ENCODE measurements around the gene GJB5. TPM values are rescaled to one million over a fixed set of nuclear protein-coding genes. Genes with fewer than 3 reads are reported as not detected.
A peak's percentile ranks its signal among the peaks of the same experiment; 100 is the strongest.

Gene GJB5
- total and polyA plus RNA-seq, 2 donors (not counting 1 experiment from before 2014, with no cell fraction given), result not detected

- WGBS (ENCODE audit: insufficient coverage), result 84% methylated on average over 40 of the region's 40 CpGs
- H3K79me2 ChIP-seq (ENCODE audit: control insufficient read depth, insufficient read depth, low read length), result no peaks in the 10 kb centered on the region
- ATAC-seq (ENCODE audit: low read depth), result no peak
- DNase-seq, result no peak
- no peak overlapping the region for H3K27ac Mint-ChIP-seq
- H3K4me3 ChIP-seq (ENCODE audit: control extremely low read depth in 1 of 5, extremely low read depth in 1 of 5, insufficient read depth in 1 of 5, low read depth in 2 of 5, low read length in 4 of 5), result no peak overlapping the region
- no peaks in the 10 kb centered on the region for H3K36me3 ChIP-seq (replicated peaks in 1 of 2; ENCODE audit: control extremely low read depth in 1 of 2, control insufficient read depth in 1 of 2, extremely low read depth in 1 of 2, insufficient read depth in 2 of 2, low read length in 1 of 2)
- TF ChIP-seq CTCF (IDR thresholded peaks at IDR 0.05) (no peak), EZH2 (IDR thresholded peaks at IDR 0.05; ENCODE audit: borderline replicate concordance, insufficient read depth, low read depth, low read length, poor library complexity, severe bottlenecking) (no peak)
- H3K9me3 ChIP-seq (ENCODE audit: control extremely low read depth in 1 of 3, control insufficient read depth in 2 of 3, insufficient read depth in 1 of 3, low read length in 2 of 3), result peaks cover 0 to 3% (median 0%) of the 10 kb centered on the region in 3 donors
- CTCF ChIA-PET, result no interaction called here
- H3K9me3 Mint-ChIP-seq (ENCODE audit: insufficient read depth), result no peaks in the 10 kb centered on the region
- intact Hi-C loops (cut with micrococcal nuclease), result no loop called here
- peaks cover 0 to 27% (median 14%) of the 10 kb centered on the region in 4 experiments for H3K27me3 ChIP-seq (replicated peaks in 1 of 4; ENCODE audit: control extremely low read depth in 1 of 4, control insufficient read depth in 3 of 4, insufficient read depth in 4 of 4, low read length in 3 of 4)
- H3K9ac ChIP-seq (ENCODE audit: low read length), result no peak overlapping the region
- H3K27ac ChIP-seq (ENCODE audit: low read length in 2 of 2), result no peak overlapping the region
- H4K20me1 ChIP-seq (ENCODE audit: control insufficient read depth, insufficient read depth, low read length, poor library complexity, severe bottlenecking), result no peaks in the 10 kb centered on the region
- peaks cover 23% of the 10 kb centered on the region for H3K4me1 Mint-ChIP-seq
- H2AFZ ChIP-seq (ENCODE audit: insufficient read depth, low read depth, low read length, poor library complexity, severe bottlenecking), result no peak overlapping the region
- H3K4me3 Mint-ChIP-seq, result peak overlapping the region; percentile 13
- peaks cover 42% of the 10 kb centered on the region for H3K27me3 Mint-ChIP-seq
- peaks cover 8 to 15% of the 10 kb centered on the region in 2 donors for H3K4me1 ChIP-seq (ENCODE audit: control insufficient read depth in 2 of 2, insufficient read depth in 2 of 2, low read length in 2 of 2)
- no peak overlapping the region for H3K4me2 ChIP-seq (replicated peaks; ENCODE audit: low read depth, low read length, poor library complexity, severe bottlenecking)
- POLR2A ChIA-PET, result no interaction called here
Observed at GRCh38 chr1:34794001-34794789, 39.3 kb downstream of the GJB5 start.

GRCh38 chr1:34794790-34795180, 39.9 kb downstream of the GJB5 start:
- POLR2A ChIA-PET, result no interaction called here
- Mint-ChIP-seq H3K27me3 (peaks cover 41% of the 10 kb centered on the region), H3K27ac (no peak overlapping the region), H3K4me1 (peaks cover 23% of the 10 kb centered on the region), H3K4me3 (no peak overlapping the region), H3K9me3 (ENCODE audit: insufficient read depth) (no peaks in the 10 kb centered on the region)
- no peak overlapping the region for H3K4me3 ChIP-seq (ENCODE audit: control extremely low read depth in 1 of 5, extremely low read depth in 1 of 5, insufficient read depth in 1 of 5, low read depth in 2 of 5, low read length in 4 of 5)
- CTCF ChIA-PET, result no interaction called here
- ATAC-seq (ENCODE audit: low read depth) (no peak), DNase-seq (no peak)
- H3K27me3 ChIP-seq (replicated peaks in 1 of 4; ENCODE audit: control extremely low read depth in 1 of 4, control insufficient read depth in 3 of 4, insufficient read depth in 4 of 4, low read length in 3 of 4), result peaks cover 0 to 27% (median 14%) of the 10 kb centered on the region in 4 experiments
- H3K9me3 ChIP-seq (ENCODE audit: control extremely low read depth in 1 of 3, control insufficient read depth in 2 of 3, insufficient read depth in 1 of 3, low read length in 2 of 3), result peaks cover 0 to 3% (median 0%) of the 10 kb centered on the region in 3 donors
- intact Hi-C loops (cut with micrococcal nuclease), result no loop called here
- no peaks in the 10 kb centered on the region for H4K20me1 ChIP-seq (ENCODE audit: control insufficient read depth, insufficient read depth, low read length, poor library complexity, severe bottlenecking)
- no peak overlapping the region for H3K9ac ChIP-seq (ENCODE audit: low read length)
- H3K4me2 ChIP-seq (replicated peaks; ENCODE audit: low read depth, low read length, poor library complexity, severe bottlenecking), result no peak overlapping the region
- H3K4me1 ChIP-seq (ENCODE audit: control insufficient read depth in 2 of 2, insufficient read depth in 2 of 2, low read length in 2 of 2), result peaks cover 8 to 15% of the 10 kb centered on the region in 2 donors
- 91% methylated on average over 12 of the region's 12 CpGs for WGBS (ENCODE audit: insufficient coverage)
- H3K27ac ChIP-seq (ENCODE audit: low read length in 2 of 2), result no peak overlapping the region
- H3K36me3 ChIP-seq (replicated peaks in 1 of 2; ENCODE audit: control extremely low read depth in 1 of 2, control insufficient read depth in 1 of 2, extremely low read depth in 1 of 2, insufficient read depth in 2 of 2, low read length in 1 of 2), result no peaks in the 10 kb centered on the region
- no peak overlapping the region for H2AFZ ChIP-seq (ENCODE audit: insufficient read depth, low read depth, low read length, poor library complexity, severe bottlenecking)
- TF ChIP-seq EZH2 (IDR thresholded peaks at IDR 0.05; ENCODE audit: borderline replicate concordance, insufficient read depth, low read depth, low read length, poor library complexity, severe bottlenecking) (no peak), CTCF (IDR thresholded peaks at IDR 0.05) (no peak)
- no peaks in the 10 kb centered on the region for H3K79me2 ChIP-seq (ENCODE audit: control insufficient read depth, insufficient read depth, low read length)

All from B cell (primary cell).